T-helper 2 cell treated with Interferon-gamma antibody and Interleukin-4, amounts not matched to agents 5 μg/mL and 100 μg/mL, for 36 hours (primary cell): Measurements from ENCODE around the gene FAS.

Experiments
- DNase-seq: peaks from one replicate; pipeline ENCODE4 v3.0.0; 2021; ENCODE audit warnings: low spot score
- H3K27ac Mint-ChIP-seq: one replicate; pipeline ENCODE4 v1.8.0; 2021; ENCODE audit warnings: mild to moderate bottlenecking, mixed read lengths
- H3K27me3 Mint-ChIP-seq: one replicate; pipeline ENCODE4 v1.8.0; 2021; ENCODE audit warnings: low read depth, mixed read lengths
- H3K36me3 Mint-ChIP-seq: one replicate; pipeline ENCODE4 v1.8.0; 2021; ENCODE audit warnings: low read depth, mixed read lengths
- H3K4me1 Mint-ChIP-seq: one replicate; pipeline ENCODE4 v1.8.0; 2021; ENCODE audit warnings: low read depth, mixed read lengths
- H3K4me3 Mint-ChIP-seq: one replicate; pipeline ENCODE4 v1.8.0; 2022; ENCODE audit warnings: mild to moderate bottlenecking, moderate library complexity, mixed read lengths
- H3K9me3 Mint-ChIP-seq: one replicate; pipeline ENCODE4 v1.8.0; 2021; ENCODE audit warnings: mixed read lengths

The FAS gene

GRCh38 chr10:88990384-88991160, at the start of gene FAS:
TSS of gene FAS (plus strand) at chr10:88990798. CDS start at chr10:88990877, 79 bp downstream.
- H3K9me3 Mint-ChIP-seq = peaks cover 11% of the 10 kb centered on the region
- H3K4me1 Mint-ChIP-seq = peaks cover 54% of the 10 kb centered on the region
- H3K4me3 Mint-ChIP-seq = peak within 1 kb of the TSS; percentile 94
- DNase-seq = peak; percentile 81
- H3K36me3 Mint-ChIP-seq = peaks cover 31% of the 10 kb centered on the region
- no peaks in the 10 kb centered on the region for H3K27me3 Mint-ChIP-seq
- peak within 1 kb of the TSS; percentile 94 for H3K27ac Mint-ChIP-seq

GRCh38 chr10:88941026-88941425, 49.6 kb upstream of the FAS start:
- DNase-seq = no peak
- Mint-ChIP-seq H3K9me3 (no peaks in the 10 kb centered on the region), H3K4me1 (peaks cover 13% of the 10 kb centered on the region), H3K27me3 (no peaks in the 10 kb centered on the region), H3K36me3 (peaks cover 14% of the 10 kb centered on the region), H3K4me3 (no peak overlapping the region), H3K27ac (no peak overlapping the region)

GRCh38 chr10:88943778-88944177, 46.8 kb upstream of the FAS start:
- Mint-ChIP-seq H3K4me3 (no peak overlapping the region), H3K4me1 (peaks cover 11% of the 10 kb centered on the region), H3K9me3 (no peaks in the 10 kb centered on the region), H3K27me3 (no peaks in the 10 kb centered on the region), H3K27ac (no peak overlapping the region), H3K36me3 (peaks cover 6% of the 10 kb centered on the region)
- DNase-seq = no peak

- H3K4me1 Mint-ChIP-seq = peaks cover 11% of the 10 kb centered on the region
Observed at GRCh38 chr10:88944813-88945212, 45.8 kb upstream of the FAS start.

GRCh38 chr10:88946200-88946599, 44.4 kb upstream of the FAS start:
- Mint-ChIP-seq H3K36me3 (peaks cover 3% of the 10 kb centered on the region), H3K4me3 (no peak overlapping the region), H3K9me3 (no peaks in the 10 kb centered on the region), H3K4me1 (peaks cover 11% of the 10 kb centered on the region), H3K27ac (no peak overlapping the region), H3K27me3 (no peaks in the 10 kb centered on the region)
- DNase-seq = no peak

More at GRCh38 chr10:88944813-88945212, 45.8 kb upstream of the FAS start:
- no peak overlapping the region for H3K27ac Mint-ChIP-seq
- no peak for DNase-seq
- no peaks in the 10 kb centered on the region for H3K9me3 Mint-ChIP-seq
- peaks cover 3% of the 10 kb centered on the region for H3K36me3 Mint-ChIP-seq
- no peaks in the 10 kb centered on the region for H3K27me3 Mint-ChIP-seq
- no peak overlapping the region for H3K4me3 Mint-ChIP-seq

GRCh38 chr10:88946965-88947590, 43.5 kb upstream of the FAS start:
- Mint-ChIP-seq H3K36me3 (peaks cover 3% of the 10 kb centered on the region), H3K9me3 (no peaks in the 10 kb centered on the region), H3K4me3 (no peak overlapping the region), H3K27me3 (no peaks in the 10 kb centered on the region), H3K27ac (no peak overlapping the region), H3K4me1 (peaks cover 11% of the 10 kb centered on the region)
- DNase-seq = no peak

- Mint-ChIP-seq H3K4me1 (peaks cover 13% of the 10 kb centered on the region), H3K4me3 (no peak overlapping the region), H3K36me3 (no peaks in the 10 kb centered on the region), H3K27me3 (no peaks in the 10 kb centered on the region), H3K27ac (no peak overlapping the region), H3K9me3 (no peaks in the 10 kb centered on the region)
- DNase-seq = no peak
Observed at GRCh38 chr10:88949051-88949450, 41.5 kb upstream of the FAS start.

GRCh38 chr10:88949912-88950837, 40.4 kb upstream of the FAS start:
- no peak for DNase-seq
- Mint-ChIP-seq H3K36me3 (no peaks in the 10 kb centered on the region), H3K27ac (no peak overlapping the region), H3K9me3 (no peaks in the 10 kb centered on the region), H3K4me1 (peaks cover 4% of the 10 kb centered on the region), H3K27me3 (no peaks in the 10 kb centered on the region), H3K4me3 (no peak overlapping the region)

- peaks cover 2% of the 10 kb centered on the region for H3K4me1 Mint-ChIP-seq
- no peaks in the 10 kb centered on the region for H3K27me3 Mint-ChIP-seq
- no peaks in the 10 kb centered on the region for H3K9me3 Mint-ChIP-seq
- H3K4me3 Mint-ChIP-seq = no peak within 1 kb of the TSS
- no peak for DNase-seq
- no peak within 1 kb of the TSS for H3K27ac Mint-ChIP-seq
- no peaks in the 10 kb centered on the region for H3K36me3 Mint-ChIP-seq
Observed at GRCh38 chr10:88952647-88953111, 37.9 kb upstream of the FAS start, which contains the start of gene ACTA2. TSS of gene ACTA2 (minus strand) at chr10:88952773. CDS start at chr10:88948930, 3,843 bp downstream.

GRCh38 chr10:88953662-88954061, 36.9 kb upstream of the FAS start:
- Mint-ChIP-seq H3K4me3 (no peak overlapping the region), H3K4me1 (peaks cover 2% of the 10 kb centered on the region), H3K36me3 (no peaks in the 10 kb centered on the region), H3K27ac (no peak overlapping the region), H3K27me3 (no peaks in the 10 kb centered on the region), H3K9me3 (no peaks in the 10 kb centered on the region)
- no peak for DNase-seq

GRCh38 chr10:88954458-88955083, 36.0 kb upstream of the FAS start:
- H3K9me3 Mint-ChIP-seq = no peaks in the 10 kb centered on the region
- H3K4me1 Mint-ChIP-seq = peaks cover 2% of the 10 kb centered on the region

GRCh38 chr10:88957381-88957780, 33.2 kb upstream of the FAS start:
- no peak overlapping the region for H3K27ac Mint-ChIP-seq
- peaks cover 22% of the 10 kb centered on the region for H3K4me1 Mint-ChIP-seq
- no peak overlapping the region for H3K4me3 Mint-ChIP-seq
- no peaks in the 10 kb centered on the region for H3K36me3 Mint-ChIP-seq
- H3K27me3 Mint-ChIP-seq = no peaks in the 10 kb centered on the region
- DNase-seq = no peak
- no peaks in the 10 kb centered on the region for H3K9me3 Mint-ChIP-seq

More at GRCh38 chr10:88954458-88955083, 36.0 kb upstream of the FAS start:
- Mint-ChIP-seq H3K27me3 (no peaks in the 10 kb centered on the region), H3K27ac (no peak overlapping the region), H3K36me3 (no peaks in the 10 kb centered on the region), H3K4me3 (no peak overlapping the region)
- no peak for DNase-seq

GRCh38 chr10:88958721-88959120, 31.9 kb upstream of the FAS start:
- Mint-ChIP-seq H3K9me3 (no peaks in the 10 kb centered on the region), H3K27ac (no peak overlapping the region), H3K27me3 (peaks cover 2% of the 10 kb centered on the region), H3K4me1 (peaks cover 23% of the 10 kb centered on the region), H3K36me3 (peaks cover 3% of the 10 kb centered on the region), H3K4me3 (no peak overlapping the region)
- no peak for DNase-seq
